Panc1 (cell line): ENCODE results near the gene TGM4.

Source experiments
- CTCF ChIP-seq: fragments of 450-650 bp; IDR thresholded peaks from 2 replicates; pipeline ENCODE4 v1.5.1; 2017; ENCODE audit warnings: mild to moderate bottlenecking
- POLR2AphosphoS5 ChIP-seq: IDR thresholded peaks from 2 replicates; pipeline ENCODE4 v1.6.1; 2012; ENCODE audit warnings: mild to moderate bottlenecking, low read depth, low read length, moderate library complexity
- REST ChIP-seq, 2 experiments: IDR thresholded peaks; 2 replicates each; pipeline ENCODE4 v1.6.1; 2011 to 2012; ENCODE audit warnings: low read depth in 2 of 2, control low read depth in 1 of 2, low read length in 1 of 2, mild to moderate bottlenecking in 1 of 2, moderate library complexity in 1 of 2; ENCODE audit not compliant: insufficient read depth in 1 of 2
- SIN3A ChIP-seq: IDR thresholded peaks from 2 replicates; pipeline ENCODE4 v1.6.1; 2012; ENCODE audit warnings: low read depth, mild to moderate bottlenecking, low read length, moderate library complexity, borderline replicate concordance; ENCODE audit not compliant: insufficient read depth
- TCF7L2 ChIP-seq: IDR thresholded peaks from 2 replicates; pipeline ENCODE4 v1.6.1; 2011; ENCODE audit warnings: mild to moderate bottlenecking, low read depth, low read length, inconsistent platforms

- TF ChIP-seq CTCF: no peak
- TF ChIP-seq POLR2AphosphoS5: no peak
- TF ChIP-seq REST (IDR thresholded peaks at IDR 0.05; ENCODE audit: insufficient read depth in 1 of 2, low read depth in 2 of 2, low read length in 1 of 2): no peak
- TF ChIP-seq TCF7L2: no peak
- no peak for TF ChIP-seq SIN3A
Observed at GRCh38 chr3:44903314-44903713, 28.9 kb downstream of the TGM4 start.
